HepG2 (cell line): Measurements from ENCODE around the gene MRPS14. TPM values are rescaled to one million over a fixed set of nuclear protein-coding genes. Genes with fewer than 3 reads are reported as not detected.

Experiments
- CBX1 ChIP-seq: IDR thresholded peaks from one replicate; pipeline ENCODE4 v1.6.1; 2016; ENCODE audit warnings: antibody characterized with exemption, low read depth
- ELF3 ChIP-seq: IDR thresholded peaks from 2 replicates; pipeline ENCODE4 v1.6.1; 2016; ENCODE audit warnings: missing genetic modification reagents, missing compliant biosample characterization
- ERF ChIP-seq: IDR thresholded peaks from 2 replicates; pipeline ENCODE4 v1.6.1; 2018; ENCODE audit warnings: missing biosample characterization, missing genetic modification reagents
- HMGXB3 ChIP-seq: sonication (generic); formaldehyde crosslinking; IDR thresholded peaks from 2 replicates; pipeline ENCODE4 v1.4.0; 2020; ENCODE audit warnings: missing genetic modification reagents, borderline replicate concordance
- JDP2 ChIP-seq: sonication (generic); formaldehyde crosslinking; IDR thresholded peaks from 2 replicates; pipeline ENCODE4 v1.8.1; 2022; ENCODE audit warnings: missing genetic modification reagents, borderline replicate concordance
- KDM2A ChIP-seq: sonication (generic); formaldehyde crosslinking; IDR thresholded peaks from 2 replicates; pipeline ENCODE4 v1.4.0; 2020; ENCODE audit warnings: low read depth, missing genetic modification reagents, borderline replicate concordance
- KLF11 ChIP-seq: IDR thresholded peaks from 2 replicates; pipeline ENCODE4 v1.6.1; 2016; ENCODE audit warnings: missing compliant biosample characterization
- PHB2 ChIP-seq: fragments of 450-650 bp; IDR thresholded peaks from 2 replicates; pipeline ENCODE4 v1.6.1; 2018; ENCODE audit not compliant: partially characterized antibody
- PHF8 ChIP-seq: sonication (generic); formaldehyde crosslinking; IDR thresholded peaks from 2 replicates; pipeline ENCODE4 v1.5.0; 2020; ENCODE audit warnings: missing genetic modification reagents
- RFXAP ChIP-seq: sonication (generic); formaldehyde crosslinking; IDR thresholded peaks from 2 replicates; pipeline ENCODE4 v1.4.0; 2020; ENCODE audit warnings: missing genetic modification reagents, borderline replicate concordance
- SOX6 ChIP-seq, 2 experiments: fragments of 450-650 bp in 1 of 2; sonication (generic) in 1 of 2; formaldehyde crosslinking in 1 of 2; IDR thresholded peaks; 2 replicates each; pipeline versions ENCODE4 v1.4.0 to v1.6.1; 2017 to 2020; ENCODE audit warnings: antibody characterized with exemption in 1 of 2, mild to moderate bottlenecking in 1 of 2, missing genetic modification reagents in 1 of 2
- SP2 ChIP-seq: sonication (generic); formaldehyde crosslinking; IDR thresholded peaks from 2 replicates; pipeline ENCODE4 v1.5.1; 2020; ENCODE audit warnings: mild to moderate bottlenecking, missing genetic modification reagents
- THAP8 ChIP-seq: sonication (generic); formaldehyde crosslinking; IDR thresholded peaks from 2 replicates; pipeline ENCODE4 v1.5.1; 2020; ENCODE audit warnings: missing genetic modification reagents, mild to moderate bottlenecking, borderline replicate concordance
- ZNF644 ChIP-seq: IDR thresholded peaks from 2 replicates; pipeline ENCODE4 v1.6.1; 2016; ENCODE audit warnings: low read depth
- ZNF792 ChIP-seq: IDR thresholded peaks from 2 replicates; pipeline ENCODE4 v1.6.1; 2016
- ZNF878 ChIP-seq: sonication (generic); formaldehyde crosslinking; IDR thresholded peaks from 2 replicates; pipeline ENCODE4 v1.8.1; 2023; ENCODE audit warnings: mild to moderate bottlenecking, missing genetic modification reagents, moderate library complexity
- ZUFSP ChIP-seq: sonication (generic); formaldehyde crosslinking; IDR thresholded peaks from 2 replicates; pipeline ENCODE4 v1.9.0; 2021; ENCODE audit warnings: missing genetic modification reagents, mild to moderate bottlenecking, borderline replicate concordance
- polyA plus RNA-seq, 8 experiments: library from polyadenylated mRNA; depleted of rRNA in 3 of 8; stranded (reverse) in 7 of 8; unstranded in 1 of 8; fragments of >200 nt; fragmentation: Illumina TruSeq in 4 of 8; extraction: Trizol in 4 of 8; gene quantifications; 2 replicates each; pipeline versions ENCODE4 v1.2.1 to v1.2.3, GENCODE V29; 2011 to 2016; ENCODE audit warnings: low read depth in 4 of 8, missing spikeins in 1 of 8, mixed read lengths in 1 of 8; ENCODE audit not compliant: insufficient read depth in 1 of 8
- total RNA-seq, 5 experiments: library from RNA; depleted of rRNA; stranded (reverse); fragments of >200 nt; fragmentation: Illumina TruSeq; extraction: Trizol; gene quantifications; 2 replicates each; pipeline ENCODE4 v1.2.3, GENCODE V29; 2016; ENCODE audit warnings: low read depth in 1 of 5
- TF ChIP-seq, protein P1 (sequence below): sonication (generic); formaldehyde crosslinking; IDR thresholded peaks from 2 replicates; pipeline ENCODE4 v1.4.0; 2020; ENCODE audit warnings: low read depth, mild to moderate bottlenecking, missing genetic modification reagents
- TF ChIP-seq, protein P2 (sequence below): sonication (generic); formaldehyde crosslinking; IDR thresholded peaks from 2 replicates; pipeline ENCODE4 v1.5.0; 2020; ENCODE audit warnings: missing genetic modification reagents
- TF ChIP-seq, protein P3 (sequence below): sonication (generic); formaldehyde crosslinking; IDR thresholded peaks from 2 replicates; pipeline ENCODE4 v1.8.1; 2023; ENCODE audit warnings: mild to moderate bottlenecking, missing genetic modification reagents

The MRPS14 gene
- total and polyA plus RNA-seq, 2 of the 13 experiments (the other 11 are each of a cell fraction or from before 2014, with no cell fraction given): 36.6 to 43.2 TPM

DNA sequence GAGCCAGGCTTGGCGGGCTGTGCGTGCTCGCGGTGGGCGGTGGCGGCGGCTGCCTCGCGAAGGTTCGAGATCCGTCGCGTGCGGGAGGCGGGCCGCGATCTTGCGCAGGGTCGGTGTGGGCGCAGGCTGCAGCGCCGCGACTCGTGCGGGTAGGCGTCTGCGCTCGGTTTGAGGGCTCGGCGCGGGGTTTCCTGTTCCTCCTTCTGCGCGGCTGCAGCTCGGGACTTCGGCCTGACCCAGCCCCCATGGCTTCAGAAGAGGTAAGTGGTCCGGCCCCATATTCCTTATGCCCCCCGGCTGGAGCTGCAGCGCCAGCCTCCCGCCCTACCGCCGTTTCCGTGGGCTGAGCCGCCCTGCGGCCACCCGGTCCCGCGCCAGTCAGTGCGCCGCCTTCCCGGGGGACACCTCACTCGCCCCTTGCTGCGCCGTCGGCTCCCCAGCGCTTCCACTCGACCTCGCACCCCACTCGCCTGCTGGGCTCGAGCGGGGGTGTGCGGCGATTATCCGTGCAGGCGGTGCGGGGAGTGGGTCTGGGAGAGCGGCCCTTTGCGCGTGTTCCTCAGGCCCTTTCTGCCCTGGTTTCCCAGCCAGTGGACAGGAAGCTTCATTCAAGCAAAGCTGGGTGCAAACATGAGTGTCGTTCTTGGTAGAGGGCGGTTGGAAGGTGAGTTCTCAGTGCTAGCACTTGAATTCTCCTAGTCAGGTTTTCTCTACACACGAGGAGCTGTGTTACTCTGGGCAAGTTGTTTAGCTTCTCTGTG lies 23.1 kb downstream of the MRPS14 start, which contains the start of gene CACYBP (continued):
- TF ChIP-seq ZUFSP (CRISPR knock-in tag) (no peak), ZNF792 (CRISPR knock-in tag) (peak; percentile 74), PHF8 (CRISPR knock-in tag) (peak; percentile 49), ELF3 (CRISPR knock-in tag) (peak; percentile 14; the same call in 1 of the 2 replicates), ERF (0 out of 2 replicates have a peak, but pooled peaks have one; percentile 63), KLF11 (no peak), HMGXB3 (no peak), THAP8 (0 out of 2 replicates have a peak, but pooled peaks have one; percentile 26), CBX1 (peak; percentile 30), ZNF878 (CRISPR knock-in tag) (no peak; the same call in 1 of the 2 replicates), ZNF644 (CRISPR knock-in tag) (no peak), JDP2 (CRISPR knock-in tag) (peak; percentile 43; the same call in 1 of the 2 replicates), RFXAP (CRISPR knock-in tag) (peak; percentile 66; the same call in 1 of the 2 replicates), KDM2A (CRISPR knock-in tag) (peak; percentile 56; the same call in 1 of the 2 replicates), PHB2 (no peak), SOX6 (IDR thresholded peaks at IDR 0.05) (no peak), SOX6 (CRISPR knock-in tag; IDR thresholded peaks at IDR 0.05) (peak; percentile 8), SP2 (CRISPR knock-in tag) (peak; percentile 9; the same call in 1 of the 2 replicates)
- TF ChIP-seq, protein P1, sequence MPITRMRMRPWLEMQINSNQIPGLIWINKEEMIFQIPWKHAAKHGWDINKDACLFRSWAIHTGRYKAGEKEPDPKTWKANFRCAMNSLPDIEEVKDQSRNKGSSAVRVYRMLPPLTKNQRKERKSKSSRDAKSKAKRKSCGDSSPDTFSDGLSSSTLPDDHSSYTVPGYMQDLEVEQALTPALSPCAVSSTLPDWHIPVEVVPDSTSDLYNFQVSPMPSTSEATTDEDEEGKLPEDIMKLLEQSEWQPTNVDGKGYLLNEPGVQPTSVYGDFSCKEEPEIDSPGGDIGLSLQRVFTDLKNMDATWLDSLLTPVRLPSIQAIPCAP (CRISPR knock-in tag): peak; percentile 88; the same call in 1 of the 2 replicates
- TF ChIP-seq, protein P2, sequence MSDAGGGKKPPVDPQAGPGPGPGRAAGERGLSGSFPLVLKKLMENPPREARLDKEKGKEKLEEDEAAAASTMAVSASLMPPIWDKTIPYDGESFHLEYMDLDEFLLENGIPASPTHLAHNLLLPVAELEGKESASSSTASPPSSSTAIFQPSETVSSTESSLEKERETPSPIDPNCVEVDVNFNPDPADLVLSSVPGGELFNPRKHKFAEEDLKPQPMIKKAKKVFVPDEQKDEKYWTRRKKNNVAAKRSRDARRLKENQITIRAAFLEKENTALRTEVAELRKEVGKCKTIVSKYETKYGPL (CRISPR knock-in tag): 0 out of 2 replicates have a peak, but pooled peaks have one; percentile 20
- TF ChIP-seq, protein P3, sequence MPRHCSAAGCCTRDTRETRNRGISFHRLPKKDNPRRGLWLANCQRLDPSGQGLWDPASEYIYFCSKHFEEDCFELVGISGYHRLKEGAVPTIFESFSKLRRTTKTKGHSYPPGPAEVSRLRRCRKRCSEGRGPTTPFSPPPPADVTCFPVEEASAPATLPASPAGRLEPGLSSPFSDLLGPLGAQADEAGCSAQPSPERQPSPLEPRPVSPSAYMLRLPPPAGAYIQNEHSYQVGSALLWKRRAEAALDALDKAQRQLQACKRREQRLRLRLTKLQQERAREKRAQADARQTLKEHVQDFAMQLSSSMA (CRISPR knock-in tag): peak; percentile 95; the same call in 1 of the 2 replicates
